H9 (cell line): ENCODE results near the gene TRIM9. TPM values are rescaled to one million over a fixed set of nuclear protein-coding genes. Genes with fewer than 3 reads are reported as not detected.

Source experiments
- DNase-seq: peaks from one replicate; pipeline ENCODE4 v3.0.0-alpha.2; 2017
- H2AFZ ChIP-seq: one replicate; pipeline ENCODE4 v1.6.1; 2013; ENCODE audit warnings: mild to moderate bottlenecking, low read length, control low read depth, moderate library complexity
- H2AK5ac ChIP-seq: 2 replicates; pipeline ENCODE4 v1.6.1; 2013; ENCODE audit warnings: low read length, control low read depth, mixed read lengths; ENCODE audit not compliant: insufficient read length
- H2BK120ac ChIP-seq: one replicate; pipeline ENCODE4 v1.6.1; 2013; ENCODE audit warnings: low read depth, mild to moderate bottlenecking, low read length, control low read depth, inconsistent platforms; ENCODE audit not compliant: poor library complexity, severe bottlenecking
- H2BK12ac ChIP-seq: 2 replicates; pipeline ENCODE4 v1.6.1; 2013; ENCODE audit warnings: low read length, control low read depth, mixed read lengths, low read depth; ENCODE audit not compliant: insufficient read length
- H2BK15ac ChIP-seq: 2 replicates; pipeline ENCODE4 v1.6.1; 2013; ENCODE audit warnings: low read depth, low read length, control low read depth
- H2BK20ac ChIP-seq: one replicate; pipeline ENCODE4 v1.6.1; 2013; ENCODE audit warnings: low read depth, mild to moderate bottlenecking, low read length, control low read depth, inconsistent platforms; ENCODE audit not compliant: poor library complexity, severe bottlenecking
- H2BK5ac ChIP-seq: 2 replicates; pipeline ENCODE4 v1.6.1; 2013; ENCODE audit warnings: low read length, control low read depth, mixed read lengths; ENCODE audit not compliant: insufficient read length
- H3K14ac ChIP-seq: 2 replicates; pipeline ENCODE4 v1.6.1; 2013; ENCODE audit warnings: low read length, control low read depth; ENCODE audit not compliant: insufficient read depth
- H3K18ac ChIP-seq: 2 replicates; pipeline ENCODE4 v1.6.1; 2013; ENCODE audit warnings: low read depth, mild to moderate bottlenecking, mixed read lengths, low read length, control low read depth; ENCODE audit not compliant: insufficient read length
- H3K23ac ChIP-seq: 2 replicates; pipeline ENCODE4 v1.6.1; 2013; ENCODE audit warnings: low read length, control low read depth, mixed read lengths, low read depth; ENCODE audit not compliant: insufficient read length
- H3K23me2 ChIP-seq: 2 replicates; pipeline ENCODE4 v1.6.1; 2013; ENCODE audit warnings: low read depth, mild to moderate bottlenecking, mixed read lengths, low read length, control low read depth; ENCODE audit not compliant: insufficient read length, poor library complexity, severe bottlenecking
- H3K27ac ChIP-seq: 2 replicates; pipeline ENCODE4 v1.5.1; 2013; ENCODE audit warnings: low read length, control low read depth, mixed read lengths, low read depth; ENCODE audit not compliant: insufficient read length
- H3K27me3 ChIP-seq: 2 replicates; pipeline ENCODE4 v1.6.1; 2013; ENCODE audit warnings: low read length, control low read depth, inconsistent platforms; ENCODE audit not compliant: insufficient read depth
- H3K4ac ChIP-seq: 2 replicates; pipeline ENCODE4 v1.6.1; 2013; ENCODE audit warnings: low read depth, mild to moderate bottlenecking, control low read depth, inconsistent platforms, low read length, moderate library complexity
- H3K4me1 ChIP-seq: 2 replicates; pipeline ENCODE4 v1.6.1; 2013; ENCODE audit warnings: low read length, control low read depth, inconsistent platforms; ENCODE audit not compliant: insufficient read depth
- H3K4me2 ChIP-seq: 2 replicates; pipeline ENCODE4 v1.6.1; 2013; ENCODE audit warnings: low read length, control low read depth, mixed read lengths; ENCODE audit not compliant: insufficient read length, insufficient read depth
- H3K56ac ChIP-seq: 2 replicates; pipeline ENCODE4 v1.6.1; 2013; ENCODE audit warnings: low read depth, mild to moderate bottlenecking, mixed read lengths, low read length, control low read depth; ENCODE audit not compliant: insufficient read length
- H3K79me1 ChIP-seq: 2 replicates; pipeline ENCODE4 v1.6.1; 2013; ENCODE audit warnings: low read depth, mild to moderate bottlenecking, moderate library complexity, low read length, control low read depth, inconsistent platforms; ENCODE audit not compliant: insufficient read depth, poor library complexity, severe bottlenecking
- H3K79me2 ChIP-seq: 2 replicates; pipeline ENCODE4 v1.6.1; 2013; ENCODE audit warnings: low read length, control low read depth, inconsistent platforms; ENCODE audit not compliant: insufficient read depth
- H3K9ac ChIP-seq: 2 replicates; pipeline ENCODE4 v1.6.1; 2013; ENCODE audit warnings: low read length, control low read depth, mixed read lengths; ENCODE audit not compliant: insufficient read length; ENCODE audit errors: extremely low read depth
- H3K9me3 ChIP-seq: one replicate; pipeline ENCODE4 v1.6.1; 2013; ENCODE audit warnings: low read depth, low read length, inconsistent platforms; ENCODE audit not compliant: control insufficient read depth
- H3T11ph ChIP-seq: one replicate; pipeline ENCODE4 v1.6.1; 2013; ENCODE audit warnings: mild to moderate bottlenecking, low read length, control low read depth, inconsistent platforms
- H4K20me1 ChIP-seq: one replicate; pipeline ENCODE4 v1.6.1; 2013; ENCODE audit not compliant: control insufficient read depth, insufficient read length, insufficient read depth
- H4K5ac ChIP-seq: 2 replicates; pipeline ENCODE4 v1.6.1; 2013; ENCODE audit warnings: low read depth, mild to moderate bottlenecking, mixed read lengths, low read length, control low read depth; ENCODE audit not compliant: insufficient read length
- H4K8ac ChIP-seq: replicated peaks from 2 replicates; pipeline ENCODE4 v1.6.1; 2013; ENCODE audit warnings: low read length, control low read depth, mixed read lengths, low read depth; ENCODE audit not compliant: insufficient read length
- H4K91ac ChIP-seq: 2 replicates; pipeline ENCODE4 v1.6.1; 2013; ENCODE audit warnings: low read depth, mild to moderate bottlenecking, moderate library complexity, mixed read lengths, low read length, control low read depth; ENCODE audit not compliant: insufficient read length
- H3K27ac Mint-ChIP-seq, 3 experiments: 2 replicates in 2 of 3; 3 replicates in 1 of 3; pipeline ENCODE4 v1.8.0; 2020 to 2021; ENCODE audit warnings: mixed read lengths in 3 of 3, mild to moderate bottlenecking in 1 of 3, moderate library complexity in 1 of 3
- H3K27me3 Mint-ChIP-seq: 2 replicates; pipeline ENCODE4 v1.8.0; 2021; ENCODE audit warnings: low read depth, mild to moderate bottlenecking, moderate library complexity, mixed read lengths
- H3K36me3 Mint-ChIP-seq, 3 experiments: 2 replicates in 2 of 3; 3 replicates in 1 of 3; pipeline ENCODE4 v1.8.0; 2020 to 2021; ENCODE audit warnings: low read depth in 3 of 3, mixed read lengths in 3 of 3; ENCODE audit not compliant: insufficient read depth in 1 of 3
- H3K4me1 Mint-ChIP-seq, 2 experiments: 2 replicates each; pipeline ENCODE4 v1.8.0; 2020; ENCODE audit warnings: mixed read lengths in 2 of 2
- H3K4me3 Mint-ChIP-seq, 2 experiments: 2 replicates in 1 of 2; 3 replicates in 1 of 2; pipeline ENCODE4 v1.8.0; 2020 to 2021; ENCODE audit warnings: mild to moderate bottlenecking in 2 of 2, mixed read lengths in 2 of 2, moderate library complexity in 1 of 2
- H3K9me3 Mint-ChIP-seq, 2 experiments: 2 replicates in 1 of 2; 3 replicates in 1 of 2; pipeline ENCODE4 v1.8.0; 2020; ENCODE audit warnings: mild to moderate bottlenecking in 2 of 2, mixed read lengths in 2 of 2, moderate library complexity in 1 of 2
- WGBS: extraction: QIAGEN DNeasy Blood & Tissue Kit; methylation state at CpG from one replicate; pipeline ENCODE4 v1.1.7; 2013; ENCODE audit warnings: missing lambda C conversion rate, low lambda C conversion rate, mixed read lengths; ENCODE audit not compliant: insufficient read length; ENCODE audit errors: extremely low coverage; 5-methylcytosine and 5-hydroxymethylcytosine counted together
- total RNA-seq: library from RNA; stranded (reverse); gene quantifications from 2 replicates; pipeline ENCODE4 v1.2.1, GENCODE V29; 2021
- TF ChIP-seq, protein P1 (sequence below): fragments of 200-600 bp; sonication (generic); conservative IDR thresholded peaks from 3 replicates; pipeline ENCODE4 v1.8.0; 2021; ENCODE audit warnings: antibody characterized with exemption, mild to moderate bottlenecking

The TRIM9 gene
- total RNA-seq, 1 experiment from 2014 or later = 0.98 TPM

DNA sequence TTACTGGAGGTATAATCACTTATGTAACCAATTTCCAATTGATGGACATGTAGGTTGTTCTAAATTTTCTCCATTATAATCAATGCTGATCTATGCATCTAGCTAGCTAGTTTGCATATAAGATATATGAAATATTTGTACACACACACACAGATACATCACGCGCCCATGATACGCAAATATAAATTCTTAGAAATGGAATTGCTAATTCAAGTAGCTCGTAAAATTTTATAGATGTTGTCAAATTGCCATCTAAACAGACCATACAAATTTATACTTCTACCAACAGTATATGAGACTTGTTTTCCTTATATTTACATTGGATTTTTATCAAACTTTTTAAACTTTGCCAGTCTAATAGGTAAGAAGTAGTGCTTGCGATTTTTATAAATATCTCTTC is 29.1 kb upstream of the TRIM9 start:
- Mint-ChIP-seq H3K4me1 (peaks cover 19 to 29% of the 10 kb centered on the region in 2 experiments), H3K36me3 (no peaks in the 10 kb centered on the region), H3K9me3 (no peaks in the 10 kb centered on the region; a peak in 1 of 5 replicates), H3K4me3 (no peak overlapping the region), H3K27ac (no peak overlapping the region), H3K27me3 (no peaks in the 10 kb centered on the region)
- Histone ChIP-seq H4K91ac (no peak overlapping the region), H3K79me1 (no peaks in the 10 kb centered on the region), H3K23ac (no peak overlapping the region), H3K18ac (no peak overlapping the region), H3T11ph (no peak overlapping the region), H3K14ac (no peak overlapping the region), H4K8ac (no peak overlapping the region), H3K4ac (no peak overlapping the region), H3K79me2 (no peaks in the 10 kb centered on the region), H4K5ac (no peak overlapping the region), H2BK5ac (no peak overlapping the region), H3K27me3 (no peaks in the 10 kb centered on the region), H3K4me2 (no peak overlapping the region), H2AK5ac (no peak overlapping the region), H3K23me2 (no peaks in the 10 kb centered on the region), H2BK20ac (no peak overlapping the region), H2BK15ac (no peak overlapping the region), H2BK120ac (no peak overlapping the region), H2BK12ac (no peak overlapping the region), H3K9ac (no peak overlapping the region), H2AFZ (no peak overlapping the region), H3K56ac (no peak overlapping the region), H3K4me1 (no peaks in the 10 kb centered on the region; the same call in 1 of the 2 replicates), H3K9me3 (no peaks in the 10 kb centered on the region), H3K27ac (no peak overlapping the region), H4K20me1 (no peaks in the 10 kb centered on the region)
- WGBS = no CpG with 5 or more reads among the region's 5 CpGs
- TF ChIP-seq, protein P1, sequence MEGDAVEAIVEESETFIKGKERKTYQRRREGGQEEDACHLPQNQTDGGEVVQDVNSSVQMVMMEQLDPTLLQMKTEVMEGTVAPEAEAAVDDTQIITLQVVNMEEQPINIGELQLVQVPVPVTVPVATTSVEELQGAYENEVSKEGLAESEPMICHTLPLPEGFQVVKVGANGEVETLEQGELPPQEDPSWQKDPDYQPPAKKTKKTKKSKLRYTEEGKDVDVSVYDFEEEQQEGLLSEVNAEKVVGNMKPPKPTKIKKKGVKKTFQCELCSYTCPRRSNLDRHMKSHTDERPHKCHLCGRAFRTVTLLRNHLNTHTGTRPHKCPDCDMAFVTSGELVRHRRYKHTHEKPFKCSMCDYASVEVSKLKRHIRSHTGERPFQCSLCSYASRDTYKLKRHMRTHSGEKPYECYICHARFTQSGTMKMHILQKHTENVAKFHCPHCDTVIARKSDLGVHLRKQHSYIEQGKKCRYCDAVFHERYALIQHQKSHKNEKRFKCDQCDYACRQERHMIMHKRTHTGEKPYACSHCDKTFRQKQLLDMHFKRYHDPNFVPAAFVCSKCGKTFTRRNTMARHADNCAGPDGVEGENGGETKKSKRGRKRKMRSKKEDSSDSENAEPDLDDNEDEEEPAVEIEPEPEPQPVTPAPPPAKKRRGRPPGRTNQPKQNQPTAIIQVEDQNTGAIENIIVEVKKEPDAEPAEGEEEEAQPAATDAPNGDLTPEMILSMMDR = no peak
- DNase-seq = no peak
